Endodermal cell (in vitro differentiated cells): ENCODE data around the gene CPT2. TPM values are rescaled to one million over a fixed set of nuclear protein-coding genes. Genes with fewer than 3 reads are reported as not detected.

Experiments
- DNase-seq: peaks from one replicate; pipeline ENCODE4 v3.0.0-alpha.2; 2017
- H3K27ac ChIP-seq: 2 replicates; pipeline ENCODE4 v1.5.1; 2013; ENCODE audit warnings: mild to moderate bottlenecking, low read depth, low read length, moderate library complexity
- H3K27me3 ChIP-seq: 2 replicates; pipeline ENCODE4 v1.6.1; 2013; ENCODE audit warnings: mild to moderate bottlenecking, low read length, moderate library complexity; ENCODE audit not compliant: insufficient read depth, control insufficient read depth, poor library complexity, severe bottlenecking
- H3K36me3 ChIP-seq: 2 replicates; pipeline ENCODE4 v1.7.0; 2013; ENCODE audit warnings: mild to moderate bottlenecking, low read length, moderate library complexity; ENCODE audit not compliant: control insufficient read depth, insufficient read depth
- H3K4me1 ChIP-seq: one replicate; pipeline ENCODE4 v1.7.0; 2013; ENCODE audit warnings: low read length; ENCODE audit not compliant: control insufficient read depth, insufficient read depth
- H3K4me3 ChIP-seq: 2 replicates; pipeline ENCODE4 v1.5.1; 2013; ENCODE audit warnings: mild to moderate bottlenecking, low read length, moderate library complexity
- H3K9ac ChIP-seq: 2 replicates; pipeline ENCODE4 v1.6.1; 2013; ENCODE audit warnings: mild to moderate bottlenecking, low read length, moderate library complexity; ENCODE audit not compliant: poor library complexity, severe bottlenecking; ENCODE audit errors: extremely low read depth
- H3K9me3 ChIP-seq: 2 replicates; pipeline ENCODE4 v1.6.1; 2013; ENCODE audit warnings: mild to moderate bottlenecking, low read length, moderate library complexity; ENCODE audit not compliant: control insufficient read depth
- H3K27ac Mint-ChIP-seq: 2 replicates; pipeline ENCODE4 v1.8.0; 2020; ENCODE audit warnings: mixed read lengths
- H3K27me3 Mint-ChIP-seq: 2 replicates; pipeline ENCODE4 v1.8.0; 2021; ENCODE audit warnings: mild to moderate bottlenecking, mixed read lengths; ENCODE audit not compliant: insufficient read depth
- H3K36me3 Mint-ChIP-seq: 2 replicates; pipeline ENCODE4 v1.8.0; 2020; ENCODE audit warnings: low read depth, mixed read lengths
- H3K4me1 Mint-ChIP-seq: 2 replicates; pipeline ENCODE4 v1.8.0; 2020; ENCODE audit warnings: mixed read lengths
- H3K4me3 Mint-ChIP-seq: 2 replicates; pipeline ENCODE4 v1.8.0; 2020; ENCODE audit warnings: mild to moderate bottlenecking, moderate library complexity, mixed read lengths
- H3K9me3 Mint-ChIP-seq: 2 replicates; pipeline ENCODE4 v1.8.0; 2020; ENCODE audit warnings: mild to moderate bottlenecking, mixed read lengths
- CTCF ChIP-seq: fragments of 200-600 bp; sonication (generic); conservative IDR thresholded peaks from 2 replicates; pipeline ENCODE4 v1.5.0; 2021; ENCODE audit warnings: antibody characterized with exemption, mild to moderate bottlenecking
- WGBS, 2 experiments: methylation state at CpG; one replicate each; pipeline versions ENCODE4 v1.1.5 to v1.1.7; 2013; ENCODE audit warnings: missing lambda C conversion rate in 2 of 2, mixed read lengths in 1 of 2; ENCODE audit not compliant: insufficient coverage in 1 of 2, insufficient read length in 1 of 2; 5-methylcytosine and 5-hydroxymethylcytosine counted together
- total RNA-seq, 2 donors: library from RNA; stranded (reverse); fragmentation: NEBNext Ultra II Directional in 1 of 2; extraction: Animal tissue kit (Norgen Biotek cat#: 25700) in 1 of 2; gene quantifications; 2 replicates in 1 of 2; 3 replicates in 1 of 2; pipeline ENCODE4 v1.2.1, GENCODE V29; 2021

Gene CPT2
- total RNA-seq, 2 donors from 2014 or later, result 28.7 to 31.3 TPM

- H3K27me3 ChIP-seq, result no peaks in the 10 kb centered on the region
- H3K27me3 Mint-ChIP-seq, result no peaks in the 10 kb centered on the region
- no peak overlapping the region for H3K9ac ChIP-seq
- TF ChIP-seq CTCF, result no peak
- H3K4me3 ChIP-seq, result no peak overlapping the region
- no peak overlapping the region for H3K27ac Mint-ChIP-seq
- no peaks in the 10 kb centered on the region for H3K4me1 ChIP-seq
- H3K36me3 ChIP-seq, result peaks cover 43% of the 10 kb centered on the region
- H3K36me3 Mint-ChIP-seq, result peaks cover 19% of the 10 kb centered on the region
- no peaks in the 10 kb centered on the region for H3K9me3 ChIP-seq
- 92 to 93% methylated on average over 3 to 4 of the region's 4 CpGs for WGBS, 2 experiments
- H3K4me1 Mint-ChIP-seq, result no peaks in the 10 kb centered on the region
- no peak overlapping the region for H3K4me3 Mint-ChIP-seq
- DNase-seq, result no peak
- no peaks in the 10 kb centered on the region for H3K9me3 Mint-ChIP-seq
- no peak overlapping the region for H3K27ac ChIP-seq
Measured at GRCh38 chr1:53244141-53244540, 47.5 kb downstream of the CPT2 start.

- Histone ChIP-seq H3K27me3 (no peaks in the 10 kb centered on the region), H3K9ac (no peak overlapping the region), H3K4me3 (no peak overlapping the region), H3K27ac (no peak overlapping the region), H3K4me1 (no peaks in the 10 kb centered on the region), H3K36me3 (peaks cover 63% of the 10 kb centered on the region), H3K9me3 (no peaks in the 10 kb centered on the region)
- H3K4me1 Mint-ChIP-seq, result no peaks in the 10 kb centered on the region
- H3K4me3 Mint-ChIP-seq, result no peak overlapping the region
- DNase-seq, result no peak
- 68 to 100% methylated on average over 1 to 4 of the region's 4 CpGs for WGBS, 2 experiments
- peaks cover 40% of the 10 kb centered on the region for H3K36me3 Mint-ChIP-seq
- H3K9me3 Mint-ChIP-seq, result no peaks in the 10 kb centered on the region
- H3K27me3 Mint-ChIP-seq, result no peaks in the 10 kb centered on the region
- no peak overlapping the region for H3K27ac Mint-ChIP-seq
- TF ChIP-seq CTCF, result no peak
Measured at GRCh38 chr1:53246261-53247134, 49.9 kb downstream of the CPT2 start.

GRCh38 chr1:53249706-53250105, 53.1 kb downstream of the CPT2 start:
- WGBS, 2 experiments, result 85 to 92% methylated on average over 1 to 3 of the region's 3 CpGs
- no peaks in the 10 kb centered on the region for H3K9me3 ChIP-seq
- no peak overlapping the region for H3K4me3 ChIP-seq
- no peak overlapping the region for H3K4me3 Mint-ChIP-seq
- H3K9me3 Mint-ChIP-seq, result no peaks in the 10 kb centered on the region
- no peaks in the 10 kb centered on the region for H3K4me1 Mint-ChIP-seq
- no peaks in the 10 kb centered on the region for H3K27me3 ChIP-seq
- no peak overlapping the region for H3K27ac Mint-ChIP-seq
- no peaks in the 10 kb centered on the region for H3K4me1 ChIP-seq
- H3K27ac ChIP-seq, result peak overlapping the region; percentile 25
- peaks cover 58% of the 10 kb centered on the region for H3K36me3 Mint-ChIP-seq
- H3K27me3 Mint-ChIP-seq, result no peaks in the 10 kb centered on the region
- no peak overlapping the region for H3K9ac ChIP-seq
- H3K36me3 ChIP-seq, result peaks cover 75% of the 10 kb centered on the region
- TF ChIP-seq CTCF, result no peak
- DNase-seq, result no peak
